Measurements from ENCODE around the gene ALCAM. TPM values are rescaled to one million over a fixed set of nuclear protein-coding genes. Genes with fewer than 3 reads are reported as not detected.

ALCAM gene
- total RNA-seq, 1 donor from 2014 or later, result 90.3 TPM

GRCh38 chr3:105606016-105606415 is 239.3 kb downstream of the ALCAM start:
- H3K4me3 Mint-ChIP-seq, result no peak overlapping the region
- TF ChIP-seq CTCF (IDR thresholded peaks at IDR 0.05; ENCODE audit: unreplicated experiment), result no peak
- no peak for DNase-seq (ENCODE audit: low spot score in 2 of 2, unreplicated experiment in 2 of 2)
- peaks cover 8% of the 10 kb centered on the region for H3K9me3 Mint-ChIP-seq
- H3K27ac Mint-ChIP-seq, result no peak overlapping the region
- no peaks in the 10 kb centered on the region for H3K27me3 Mint-ChIP-seq (ENCODE audit: low read depth)
- peaks cover 16% of the 10 kb centered on the region for H3K4me1 Mint-ChIP-seq
- no peaks in the 10 kb centered on the region for H3K36me3 Mint-ChIP-seq

- Mint-ChIP-seq H3K4me3 (no peak overlapping the region), H3K27me3 (ENCODE audit: low read depth) (no peaks in the 10 kb centered on the region), H3K36me3 (no peaks in the 10 kb centered on the region)
Observed at GRCh38 chr3:105608623-105609022, 241.9 kb downstream of the ALCAM start.

GRCh38 chr3:105610473-105610872 is 243.8 kb downstream of the ALCAM start:
- Mint-ChIP-seq H3K27ac (peak overlapping the region; percentile 64), H3K36me3 (no peaks in the 10 kb centered on the region), H3K27me3 (ENCODE audit: low read depth) (no peaks in the 10 kb centered on the region), H3K9me3 (peaks cover 3% of the 10 kb centered on the region), H3K4me1 (peaks cover 42% of the 10 kb centered on the region), H3K4me3 (no peak overlapping the region)
- no peak for DNase-seq (ENCODE audit: low spot score in 2 of 2, unreplicated experiment in 2 of 2)
- TF ChIP-seq CTCF (IDR thresholded peaks at IDR 0.05; ENCODE audit: unreplicated experiment), result no peak

More at GRCh38 chr3:105608623-105609022, 241.9 kb downstream of the ALCAM start:
- H3K27ac Mint-ChIP-seq, result no peak overlapping the region
- peaks cover 39% of the 10 kb centered on the region for H3K4me1 Mint-ChIP-seq
- H3K9me3 Mint-ChIP-seq, result peaks cover 3% of the 10 kb centered on the region
- TF ChIP-seq CTCF (IDR thresholded peaks at IDR 0.05; ENCODE audit: unreplicated experiment), result no peak
- DNase-seq (ENCODE audit: low spot score in 2 of 2, unreplicated experiment in 2 of 2), result no peak

- H3K27ac Mint-ChIP-seq, result peak overlapping the region; percentile 79
- no peaks in the 10 kb centered on the region for H3K36me3 Mint-ChIP-seq
- H3K9me3 Mint-ChIP-seq, result peaks cover 3% of the 10 kb centered on the region
- no peak overlapping the region for H3K4me3 Mint-ChIP-seq
- no peak for TF ChIP-seq CTCF (IDR thresholded peaks at IDR 0.05; ENCODE audit: unreplicated experiment)
- peaks cover 42% of the 10 kb centered on the region for H3K4me1 Mint-ChIP-seq
- DNase-seq (ENCODE audit: low spot score in 2 of 2, unreplicated experiment in 2 of 2), result no peak
- no peaks in the 10 kb centered on the region for H3K27me3 Mint-ChIP-seq (ENCODE audit: low read depth)
Observed at GRCh38 chr3:105611304-105612192, 244.8 kb downstream of the ALCAM start.

GRCh38 chr3:105613120-105613519 is 246.4 kb downstream of the ALCAM start:
- DNase-seq (ENCODE audit: low spot score in 2 of 2, unreplicated experiment in 2 of 2), result no peak
- Mint-ChIP-seq H3K27ac (peak overlapping the region; percentile 77), H3K27me3 (ENCODE audit: low read depth) (no peaks in the 10 kb centered on the region), H3K9me3 (no peaks in the 10 kb centered on the region), H3K36me3 (no peaks in the 10 kb centered on the region), H3K4me3 (no peak overlapping the region), H3K4me1 (peaks cover 42% of the 10 kb centered on the region)
- TF ChIP-seq CTCF (IDR thresholded peaks at IDR 0.05; ENCODE audit: unreplicated experiment), result no peak
